A549 (cell line): Measurements from ENCODE around the gene TLDC2. TPM values are rescaled to one million over a fixed set of nuclear protein-coding genes. Genes with fewer than 3 reads are reported as not detected.

ENCODE experiments used
- ATAC-seq, 2 experiments: fragments of 200-7000 bp in 1 of 2; fragments of >200 bp in 1 of 2; cut with Nextera tagmentation in 1 of 2; cut with Tn5 transposase in 1 of 2; 3 replicates each; pipeline versions ENCODE4 v1.8.0 to v1.9.1; 2018 to 2020; ENCODE audit warnings: mild to moderate bottlenecking in 1 of 2, moderate library complexity in 1 of 2
- CTCF ChIA-PET: fragments of 300-600 bp; sonication (Branson Sonifier 250); formaldehyde crosslinking; extraction: SDS; loops from one replicate; lab custom pipeline; 2021; ENCODE audit warnings: antibody characterized with exemption, inconsistent platforms; lab: Yijun Ruan, JAX
- POLR2A ChIA-PET: fragments of 350-600 bp; formaldehyde crosslinking; extraction: SDS; loops from one replicate; lab custom pipeline; 2021; ENCODE audit warnings: antibody characterized with exemption, inconsistent platforms; lab: Yijun Ruan, JAX
- DNase-seq, 2 experiments: peaks; one replicate each; pipeline versions ENCODE4 v3.0.0 to v3.0.0-alpha.2; 2011 to 2016; ENCODE audit warnings: low read depth in 1 of 2, low spot score in 1 of 2
- FAIRE-seq: peaks from 2 replicates; lab custom pipeline; 2011; peaks lifted over from hg19 to GRCh38; lab: Jason Lieb, UNC
- H3K27ac ChIP-seq, 2 experiments: fragments of >200 bp; sonication (Bioruptor Twin); formaldehyde crosslinking; 3 replicates each; pipeline ENCODE4 v1.5.1; 2016 to 2017
- H3K4me1 ChIP-seq: fragments of >200 bp; sonication (Bioruptor Twin); formaldehyde crosslinking; 3 replicates; pipeline ENCODE4 v1.6.1; 2016
- H3K4me2 ChIP-seq: fragments of >200 bp; sonication (Bioruptor Twin); formaldehyde crosslinking; 3 replicates; pipeline ENCODE4 v1.6.1; 2016
- H3K4me3 ChIP-seq: fragments of >200 bp; sonication (Bioruptor Twin); formaldehyde crosslinking; 3 replicates; pipeline ENCODE4 v1.5.1; 2016
- H3K9me3 ChIP-seq: fragments of >200 bp; sonication (Bioruptor Twin); formaldehyde crosslinking; 3 replicates; pipeline ENCODE4 v1.6.1; 2016
- ATOH8 ChIP-seq: fragments of 250-450 bp; sonication (Bioruptor Pico); IDR thresholded peaks from 2 replicates; pipeline ENCODE4 v1.5.0; 2020; ENCODE audit warnings: low read depth, mild to moderate bottlenecking, moderate library complexity
- BHLHE40 ChIP-seq: IDR thresholded peaks from 2 replicates; pipeline ENCODE4 v1.6.1; 2012; ENCODE audit warnings: low read depth, low read length, inconsistent platforms
- CBX2 ChIP-seq: fragments of 200-600 bp; sonication (generic); IDR thresholded peaks from 2 replicates; pipeline ENCODE4 v1.6.1; 2016; ENCODE audit warnings: low read depth, mild to moderate bottlenecking, borderline replicate concordance
- CHD2 ChIP-seq: fragments of 150-350 bp; IDR thresholded peaks from 2 replicates; pipeline ENCODE4 v1.6.1; 2014; ENCODE audit warnings: low read length; ENCODE audit not compliant: partially characterized antibody
- E2F6 ChIP-seq: IDR thresholded peaks from 2 replicates; pipeline ENCODE4 v1.6.1; 2012; ENCODE audit warnings: low read depth, borderline replicate concordance
- ELK1 ChIP-seq: fragments of 150-350 bp; IDR thresholded peaks from 2 replicates; pipeline ENCODE4 v1.6.1; 2014; ENCODE audit warnings: low read depth, mild to moderate bottlenecking, low read length
- FOXS1 ChIP-seq: fragments of 250-450 bp; sonication (Bioruptor Pico); IDR thresholded peaks from 2 replicates; pipeline ENCODE4 v1.5.0; 2020; ENCODE audit warnings: mild to moderate bottlenecking, moderate library complexity
- HDAC2 ChIP-seq: fragments of 200-600 bp; sonication (generic); IDR thresholded peaks from 2 replicates; pipeline ENCODE4 v1.6.1; 2016
- HOXB13 ChIP-seq: fragments of 250-450 bp; sonication (Bioruptor Pico); IDR thresholded peaks from 2 replicates; pipeline ENCODE4 v1.5.0; 2020; ENCODE audit warnings: low read depth, mild to moderate bottlenecking, moderate library complexity
- HOXB5 ChIP-seq: fragments of 250-450 bp; sonication (Bioruptor Pico); IDR thresholded peaks from 2 replicates; pipeline ENCODE4 v1.5.0; 2020; ENCODE audit warnings: mild to moderate bottlenecking, moderate library complexity
- KDM5A ChIP-seq: fragments of 200-600 bp; sonication (generic); IDR thresholded peaks from 2 replicates; pipeline ENCODE4 v1.6.1; 2016; ENCODE audit warnings: antibody characterized with exemption, mild to moderate bottlenecking
- MAFK ChIP-seq: fragments of 450-650 bp; IDR thresholded peaks from 2 replicates; pipeline ENCODE4 v1.6.1; 2014; ENCODE audit not compliant: partially characterized antibody
- MAZ ChIP-seq: fragments of 150-350 bp; IDR thresholded peaks from 2 replicates; pipeline ENCODE4 v1.6.1; 2014; ENCODE audit warnings: antibody characterized with exemption, low read depth, low read length, borderline replicate concordance
- MYC ChIP-seq: IDR thresholded peaks from 2 replicates; pipeline ENCODE4 v1.6.1; 2012; ENCODE audit warnings: mild to moderate bottlenecking, inconsistent platforms, low read length, improper control_type of control experiment, borderline replicate concordance
- NFE2L2 ChIP-seq: fragments of 150-350 bp; conservative IDR thresholded peaks from 2 replicates; pipeline ENCODE4 v1.6.1; 2014; ENCODE audit warnings: low read length
- NPAS2 ChIP-seq: fragments of 250-450 bp; sonication (Bioruptor Pico); IDR thresholded peaks from 2 replicates; pipeline ENCODE4 v1.8.0; 2022; ENCODE audit warnings: mild to moderate bottlenecking, moderate library complexity, borderline replicate concordance
- PBX3 ChIP-seq: IDR thresholded peaks from 2 replicates; pipeline ENCODE4 v1.6.1; 2012
- PHF8 ChIP-seq: fragments of 200-600 bp; sonication (generic); IDR thresholded peaks from 2 replicates; pipeline ENCODE4 v1.6.1; 2016; ENCODE audit warnings: low read depth, mild to moderate bottlenecking, antibody characterized with exemption, moderate library complexity, borderline replicate concordance
- RFX5 ChIP-seq: fragments of 450-650 bp; IDR thresholded peaks from 2 replicates; pipeline ENCODE4 v1.7.1; 2014; ENCODE audit warnings: antibody characterized with exemption, mild to moderate bottlenecking, moderate library complexity
- SREBF2 ChIP-seq: fragments of 450-650 bp; IDR thresholded peaks from 2 replicates; pipeline ENCODE4 v1.6.1; 2014; ENCODE audit warnings: mild to moderate bottlenecking, moderate library complexity
- ZC3H11A ChIP-seq: fragments of 450-650 bp; IDR thresholded peaks from 2 replicates; pipeline ENCODE4 v1.6.1; 2014; ENCODE audit warnings: antibody characterized with exemption, mild to moderate bottlenecking
- ZFP36 ChIP-seq: fragments of 450-650 bp; IDR thresholded peaks from 2 replicates; pipeline ENCODE4 v1.6.1; 2014; ENCODE audit warnings: borderline replicate concordance; ENCODE audit not compliant: partially characterized antibody
- ZSCAN20 ChIP-seq: fragments of 250-450 bp; sonication (Bioruptor Pico); IDR thresholded peaks from 2 replicates; pipeline ENCODE4 v1.8.0; 2022; ENCODE audit warnings: mild to moderate bottlenecking, moderate library complexity
- WGBS: methylation state at CpG from one replicate; pipeline ENCODE4 v1.1.6; 2017; ENCODE audit errors: missing lambda C conversion rate; 5-methylcytosine and 5-hydroxymethylcytosine counted together
- polyA plus RNA-seq, 4 experiments: library from polyadenylated mRNA; depleted of rRNA in 3 of 4; stranded (reverse); fragments of >200 nt; fragmentation: RNase III in 1 of 4; extraction: RNeasy Plus Mini Kit Qiagen cat#74134 plus additional on column Dnase treatment in 1 of 4; gene quantifications; 2 replicates in 3 of 4; 3 replicates in 1 of 4; pipeline ENCODE4 v1.2.3, GENCODE V29; 2011 to 2017

TLDC2 gene
- polyA plus RNA-seq, 2 of the 4 experiments (the other 2 are of a cell fraction) = 0.17 TPM; not detected in 1

- POLR2A ChIA-PET = no interaction called here
- Histone ChIP-seq H3K4me3 (no peak overlapping the region), H3K27ac (no peak overlapping the region), H3K9me3 (peaks cover 6% of the 10 kb centered on the region; the same call in 1 of the 3 replicates), H3K4me1 (peaks cover 50% of the 10 kb centered on the region), H3K4me2 (no peak overlapping the region)
- TF ChIP-seq NFE2L2 (no peak), HOXB13 (CRISPR knock-in tag) (no peak), FOXS1 (CRISPR knock-in tag) (no peak), MAFK (peak; percentile 72), ZFP36 (peak; percentile 56), E2F6 (no peak), NPAS2 (no peak), SREBF2 (no peak)
- ATAC-seq = no peak
- no peak for DNase-seq
- WGBS = 99% methylated on average over 2 of the region's 2 CpGs
- no peak for FAIRE-seq
- CTCF ChIA-PET = interaction anchor here (1.0 to 1.4 kb wide), 3 partner anchors 15 to 35 kb away, joined by 3 to 6 read pairs (median 5); no protein-coding TSS in a partner anchor
Observed at GRCh38 chr20:36851490-36851889, 24.4 kb upstream of the TLDC2 start.

GRCh38 chr20:36852187-36852586 is 23.8 kb upstream of the TLDC2 start:
- no peak overlapping the region for H3K4me3 ChIP-seq

More at GRCh38 chr20:36852187-36852586, 23.8 kb upstream of the TLDC2 start:
- 92% methylated on average over 10 of the region's 12 CpGs for WGBS
- CTCF ChIA-PET = interaction anchor here (0.7 to 4.6 kb wide), 5 partner anchors 12 to 69 kb away, joined by 3 to 39 read pairs (median 5); a partner anchor contains a TSS
- Histone ChIP-seq H3K4me1 (peaks cover 57% of the 10 kb centered on the region), H3K4me2 (no peak overlapping the region), H3K27ac (0 out of 6 replicates have a peak overlapping the region, but pooled peaks of 1 of the 2 experiments have one; percentile 11), H3K9me3 (peaks cover 6% of the 10 kb centered on the region; the same call in 1 of the 3 replicates)
- no peak for DNase-seq
- POLR2A ChIA-PET = no interaction called here
- TF ChIP-seq FOXS1 (CRISPR knock-in tag) (no peak), ZSCAN20 (no peak), PBX3 (no peak), RFX5 (no peak), MAZ (no peak), HOXB5 (CRISPR knock-in tag) (no peak), ATOH8 (CRISPR knock-in tag) (no peak), BHLHE40 (no peak), KDM5A (no peak), CHD2 (no peak), MYC (no peak), HDAC2 (no peak), ZC3H11A (no peak), PHF8 (no peak), CBX2 (no peak), ELK1 (no peak)
- no peak for FAIRE-seq
- ATAC-seq = no peak
